HepG2 (cell line): ENCODE results near the gene PRR35. TPM values are rescaled to one million over a fixed set of nuclear protein-coding genes. Genes with fewer than 3 reads are reported as not detected.

Experiments
- ATAD3A ChIP-seq: sonication (generic); formaldehyde crosslinking; IDR thresholded peaks from 2 replicates; pipeline ENCODE4 v1.4.0; 2020; ENCODE audit warnings: missing genetic modification reagents
- HOXA3 ChIP-seq: sonication (generic); formaldehyde crosslinking; IDR thresholded peaks from 2 replicates; pipeline ENCODE4 v1.5.0; 2020; ENCODE audit warnings: missing genetic modification reagents
- KLF6 ChIP-seq: IDR thresholded peaks from 2 replicates; pipeline ENCODE4 v1.8.0; 2016; ENCODE audit warnings: missing biosample characterization, missing genetic modification reagents
- MAZ ChIP-seq, 2 experiments: sonication (generic) in 1 of 2; formaldehyde crosslinking in 1 of 2; IDR thresholded peaks; 2 replicates each; pipeline versions ENCODE4 v1.5.0 to v1.6.1; 2012 to 2020; ENCODE audit warnings: low read depth in 2 of 2, mild to moderate bottlenecking in 2 of 2, borderline replicate concordance in 1 of 2, improper control_type of control experiment in 1 of 2, low read length in 1 of 2, missing genetic modification reagents in 1 of 2, moderate library complexity in 1 of 2
- MXI1 ChIP-seq: IDR thresholded peaks from 3 replicates; pipeline ENCODE4 v1.6.1; 2012; ENCODE audit warnings: low read depth, low read length, inconsistent platforms, borderline replicate concordance
- NCOR1 ChIP-seq: fragments of 200-600 bp; sonication (generic); IDR thresholded peaks from 2 replicates; pipeline ENCODE4 v1.7.0; 2017; ENCODE audit warnings: antibody characterized with exemption, low read length, borderline replicate concordance
- NFE2L1 ChIP-seq: sonication (generic); formaldehyde crosslinking; IDR thresholded peaks from 2 replicates; pipeline ENCODE4 v1.4.0; 2020; ENCODE audit warnings: missing genetic modification reagents, mild to moderate bottlenecking, borderline replicate concordance
- NR2F1 ChIP-seq, 2 experiments: fragments of 450-650 bp in 1 of 2; formaldehyde crosslinking in 1 of 2; IDR thresholded peaks; 2 replicates each; pipeline versions ENCODE4 v1.5.0 to v1.6.1; 2016 to 2020; ENCODE audit warnings: mild to moderate bottlenecking in 1 of 2, missing compliant biosample characterization in 1 of 2, missing genetic modification reagents in 1 of 2, moderate library complexity in 1 of 2
- PHF8 ChIP-seq: sonication (generic); formaldehyde crosslinking; IDR thresholded peaks from 2 replicates; pipeline ENCODE4 v1.5.0; 2020; ENCODE audit warnings: missing genetic modification reagents
- RBM22 ChIP-seq: fragments of 200-400 bp; formaldehyde crosslinking; optimal IDR thresholded peaks from 2 replicates; pipeline ENCODE3; 2017; ENCODE audit warnings: mild to moderate bottlenecking, low read length, moderate library complexity
- SMC3 ChIP-seq: IDR thresholded peaks from 2 replicates; pipeline ENCODE4 v1.6.1; 2011; ENCODE audit warnings: low read length, improper control_type of control experiment
- SP5 ChIP-seq: IDR thresholded peaks from 2 replicates; pipeline ENCODE4 v1.6.1; 2016; ENCODE audit warnings: low read depth, borderline replicate concordance
- TMF1 ChIP-seq: sonication (generic); formaldehyde crosslinking; IDR thresholded peaks from 2 replicates; pipeline ENCODE4 v1.8.1; 2022; ENCODE audit warnings: low read depth, missing genetic modification reagents
- XRCC5 ChIP-seq: fragments of 200-400 bp; formaldehyde crosslinking; optimal IDR thresholded peaks from 2 replicates; pipeline ENCODE3; 2017; ENCODE audit warnings: mild to moderate bottlenecking, low read length
- YEATS4 ChIP-seq: sonication (generic); formaldehyde crosslinking; IDR thresholded peaks from 2 replicates; pipeline ENCODE4 v1.4.0; 2020; ENCODE audit warnings: missing genetic modification reagents, borderline replicate concordance
- ZBTB39 ChIP-seq: sonication (generic); formaldehyde crosslinking; IDR thresholded peaks from 2 replicates; pipeline ENCODE4 v1.5.0; 2020; ENCODE audit warnings: missing genetic modification reagents
- ZBTB7A ChIP-seq: sonication (generic); formaldehyde crosslinking; IDR thresholded peaks from 2 replicates; pipeline ENCODE4 v1.8.0; 2022; ENCODE audit warnings: mild to moderate bottlenecking, missing genetic modification reagents
- ZMYM4 ChIP-seq: sonication (generic); formaldehyde crosslinking; IDR thresholded peaks from 2 replicates; pipeline ENCODE4 v1.8.1; 2023; ENCODE audit warnings: mild to moderate bottlenecking, missing genetic modification reagents
- ZNF691 ChIP-seq: sonication (generic); formaldehyde crosslinking; IDR thresholded peaks from 2 replicates; pipeline ENCODE4 v1.4.0; 2020; ENCODE audit warnings: missing genetic modification reagents, low read depth, mild to moderate bottlenecking, borderline replicate concordance
- ZNF703 ChIP-seq: sonication (generic); formaldehyde crosslinking; IDR thresholded peaks from 2 replicates; pipeline ENCODE4 v1.5.1; 2020; ENCODE audit warnings: missing genetic modification reagents, mild to moderate bottlenecking, moderate library complexity, borderline replicate concordance
- ZNF749 ChIP-seq: sonication (generic); formaldehyde crosslinking; IDR thresholded peaks from 2 replicates; pipeline ENCODE4 v1.8.0; 2022; ENCODE audit warnings: mild to moderate bottlenecking, missing genetic modification reagents, moderate library complexity, borderline replicate concordance
- ZNF816 ChIP-seq: sonication (generic); formaldehyde crosslinking; IDR thresholded peaks from 2 replicates; pipeline ENCODE4 v1.8.0; 2022; ENCODE audit warnings: missing genetic modification reagents, mild to moderate bottlenecking, borderline replicate concordance
- ZSCAN31 ChIP-seq: sonication (generic); formaldehyde crosslinking; IDR thresholded peaks from 2 replicates; pipeline ENCODE4 v1.5.0; 2020; ENCODE audit warnings: low read depth, mild to moderate bottlenecking, missing genetic modification reagents
- polyA plus RNA-seq, 8 experiments: library from polyadenylated mRNA; depleted of rRNA in 3 of 8; stranded (reverse) in 7 of 8; unstranded in 1 of 8; fragments of >200 nt; fragmentation: Illumina TruSeq in 4 of 8; extraction: Trizol in 4 of 8; gene quantifications; 2 replicates each; pipeline versions ENCODE4 v1.2.1 to v1.2.3, GENCODE V29; 2011 to 2016; ENCODE audit warnings: low read depth in 4 of 8, missing spikeins in 1 of 8, mixed read lengths in 1 of 8; ENCODE audit not compliant: insufficient read depth in 1 of 8
- total RNA-seq, 5 experiments: library from RNA; depleted of rRNA; stranded (reverse); fragments of >200 nt; fragmentation: Illumina TruSeq; extraction: Trizol; gene quantifications; 2 replicates each; pipeline ENCODE4 v1.2.3, GENCODE V29; 2016; ENCODE audit warnings: low read depth in 1 of 5
- TF ChIP-seq, protein P1 (sequence below): sonication (generic); formaldehyde crosslinking; conservative IDR thresholded peaks from 2 replicates; pipeline ENCODE4 v1.8.0; 2022; ENCODE audit warnings: mild to moderate bottlenecking, moderate library complexity, missing genetic modification reagents

The PRR35 gene
- total and polyA plus RNA-seq, 2 of the 13 experiments (the other 11 are each of a cell fraction or from before 2014, with no cell fraction given): 0.07 to 0.16 TPM

DNA sequence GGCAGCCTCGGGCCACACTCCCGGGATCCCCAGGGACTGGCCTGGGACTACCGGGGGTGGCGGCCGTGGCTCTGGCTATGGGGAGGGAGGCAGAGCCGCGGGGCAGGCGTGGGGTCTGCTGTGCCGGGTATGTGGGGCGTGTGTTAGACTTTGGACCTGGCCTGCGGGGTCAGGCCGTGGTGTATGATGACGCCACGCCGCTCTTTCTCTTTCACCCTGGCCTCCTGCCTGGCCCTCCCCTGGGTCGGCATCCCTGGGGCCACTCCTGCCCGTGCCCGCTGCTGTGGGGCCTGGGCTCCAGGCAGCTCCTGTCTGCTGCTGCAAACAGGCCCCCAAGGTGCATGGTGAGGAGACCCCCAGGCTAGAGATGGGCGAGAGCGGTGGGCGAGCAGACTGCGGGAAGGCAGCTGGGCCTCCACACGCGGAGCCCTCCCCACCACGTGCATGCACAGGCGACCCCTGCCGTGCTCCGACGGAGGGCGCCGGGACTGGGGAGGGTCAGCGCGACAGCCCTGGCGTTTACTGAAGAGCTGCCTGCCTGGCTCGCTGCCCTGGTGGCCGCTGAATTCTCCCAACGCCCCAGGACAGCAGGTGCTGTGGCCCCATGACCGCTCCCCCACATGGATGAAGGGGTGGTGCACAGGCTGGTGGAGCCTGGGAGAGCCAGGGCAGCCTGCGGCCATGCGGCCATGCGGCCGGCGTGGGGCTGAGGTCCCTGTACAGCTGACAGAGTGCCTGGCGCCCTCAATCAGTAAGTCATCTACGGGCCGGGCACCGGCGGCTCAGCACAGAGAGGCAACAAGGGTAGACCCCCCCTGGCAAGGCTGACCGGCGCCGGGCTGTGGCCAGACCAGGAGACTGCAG, 16.7 kb upstream of the PRR35 start (continued):
- no peak for TF ChIP-seq ATAD3A
- peak; percentile 46 to 49; a peak in 2 of 4 replicates for TF ChIP-seq NR2F1 (CRISPR knock-in tag; IDR thresholded peaks at IDR 0.05)
- TF ChIP-seq PHF8 (CRISPR knock-in tag): peak; percentile 45; the same call in 1 of the 2 replicates
- TF ChIP-seq NFE2L1: 0 out of 2 replicates have a peak, but pooled peaks have one; percentile 73
- no peak for TF ChIP-seq ZNF816
- TF ChIP-seq ZBTB7A (CRISPR knock-in tag): peak; percentile 51; the same call in 1 of the 2 replicates
- 0 out of 2 replicates have a peak, but pooled peaks have one; percentile 11 for TF ChIP-seq ZBTB39
- peak; percentile 72 for TF ChIP-seq XRCC5
- TF ChIP-seq KLF6 (CRISPR knock-in tag): peak; percentile 65; the same call in 1 of the 2 replicates
- TF ChIP-seq MAZ (IDR thresholded peaks at IDR 0.05; ENCODE audit: borderline replicate concordance, low read depth, low read length): peak; percentile 67; the same call in 1 of the 2 replicates
- peak; percentile 89 for TF ChIP-seq MAZ (CRISPR knock-in tag; IDR thresholded peaks at IDR 0.05; ENCODE audit: low read depth)
- TF ChIP-seq ZSCAN31 (CRISPR knock-in tag): 0 out of 2 replicates have a peak, but pooled peaks have one; percentile 35
- peak; percentile 32; the same call in 1 of the 2 replicates for TF ChIP-seq ZMYM4 (CRISPR knock-in tag)
- TF ChIP-seq ZNF691: 0 out of 2 replicates have a peak, but pooled peaks have one; percentile 35
- peak; percentile 88 for TF ChIP-seq YEATS4 (CRISPR knock-in tag)
- TF ChIP-seq HOXA3 (CRISPR knock-in tag): peak; percentile 95
- no peak for TF ChIP-seq TMF1 (CRISPR knock-in tag)
- peak; percentile 49; the same call in 1 of the 2 replicates for TF ChIP-seq NCOR1
- no peak; the same call in 1 of the 2 replicates for TF ChIP-seq ZNF749 (CRISPR knock-in tag)
- peak; percentile 80; the same call in 2 of the 3 replicates for TF ChIP-seq MXI1
- no peak; the same call in 1 of the 2 replicates for TF ChIP-seq ZNF703 (CRISPR knock-in tag)
- TF ChIP-seq, protein P1, sequence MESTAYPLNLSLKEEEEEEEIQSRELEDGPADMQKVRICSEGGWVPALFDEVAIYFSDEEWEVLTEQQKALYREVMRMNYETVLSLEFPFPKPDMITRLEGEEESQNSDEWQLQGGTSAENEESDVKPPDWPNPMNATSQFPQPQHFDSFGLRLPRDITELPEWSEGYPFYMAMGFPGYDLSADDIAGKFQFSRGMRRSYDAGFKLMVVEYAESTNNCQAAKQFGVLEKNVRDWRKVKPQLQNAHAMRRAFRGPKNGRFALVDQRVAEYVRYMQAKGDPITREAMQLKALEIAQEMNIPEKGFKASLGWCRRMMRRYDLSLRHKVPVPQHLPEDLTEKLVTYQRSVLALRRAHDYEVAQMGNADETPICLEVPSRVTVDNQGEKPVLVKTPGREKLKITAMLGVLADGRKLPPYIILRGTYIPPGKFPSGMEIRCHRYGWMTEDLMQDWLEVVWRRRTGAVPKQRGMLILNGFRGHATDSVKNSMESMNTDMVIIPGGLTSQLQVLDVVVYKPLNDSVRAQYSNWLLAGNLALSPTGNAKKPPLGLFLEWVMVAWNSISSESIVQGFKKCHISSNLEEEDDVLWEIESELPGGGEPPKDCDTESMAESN (CRISPR knock-in tag): 0 out of 2 replicates have a peak, but pooled peaks have one; percentile 42
- peak; percentile 24 for TF ChIP-seq RBM22
- TF ChIP-seq SP5 (CRISPR knock-in tag): peak; percentile 63; the same call in 1 of the 2 replicates
- TF ChIP-seq SMC3: no peak
